NCI-H1930 (cell line): ENCODE data around the gene MRPS27.

Source experiments
- DNase-seq, 2 experiments: peaks; one replicate each; lab custom pipeline; 2025; lab: John Stamatoyannopoulos, UW

MRPS27 gene

DNA sequence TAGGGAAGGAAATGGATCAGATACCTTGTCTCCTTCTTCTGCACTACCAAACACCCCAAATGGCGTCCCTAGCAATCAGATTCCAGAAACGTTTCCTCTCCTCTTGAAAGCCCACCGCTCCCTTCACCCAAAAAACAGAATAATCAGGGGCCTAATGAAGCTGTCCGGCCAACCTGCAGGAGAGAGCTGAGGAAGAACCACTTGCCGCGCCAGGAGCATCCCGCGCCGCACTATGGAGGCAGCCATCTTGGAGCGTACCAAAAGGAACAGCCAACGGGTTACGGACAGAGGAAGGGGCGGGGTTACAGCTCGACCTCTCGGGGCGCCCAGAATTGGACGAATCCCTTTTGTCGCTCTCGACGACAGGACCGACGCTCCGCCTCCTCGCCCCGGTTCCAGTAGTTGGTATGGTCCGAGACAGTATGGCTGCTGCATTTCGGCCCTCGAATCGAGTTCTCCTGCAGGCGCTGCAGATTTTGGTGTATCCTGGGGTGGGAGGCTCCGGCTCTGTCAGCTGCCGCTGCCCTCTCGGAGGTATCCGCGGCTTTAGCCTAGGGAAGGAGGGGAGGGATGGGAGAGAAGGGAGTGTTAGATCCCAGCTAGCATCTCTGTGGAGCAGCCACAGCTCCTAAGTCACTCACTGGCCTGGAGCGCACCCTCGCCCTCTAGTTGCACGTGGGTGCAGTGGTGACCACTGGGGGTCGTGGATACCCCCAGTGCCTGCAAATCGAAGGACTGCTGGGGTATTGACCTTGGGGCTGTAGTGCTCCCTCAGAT is at the start of gene MRPS27, which contains the start of gene PTCD2:
Gene MRPS27 (minus strand): TSS at position 265 of the 777 bp plus-strand sequence. CDS start 19 bp downstream, at position 246.
Gene PTCD2 (plus strand): TSS at position 398 of the 777 bp plus-strand sequence. CDS start 10 bp downstream, at position 408.
- peak; percentile 89 to 93 for DNase-seq

DNA sequence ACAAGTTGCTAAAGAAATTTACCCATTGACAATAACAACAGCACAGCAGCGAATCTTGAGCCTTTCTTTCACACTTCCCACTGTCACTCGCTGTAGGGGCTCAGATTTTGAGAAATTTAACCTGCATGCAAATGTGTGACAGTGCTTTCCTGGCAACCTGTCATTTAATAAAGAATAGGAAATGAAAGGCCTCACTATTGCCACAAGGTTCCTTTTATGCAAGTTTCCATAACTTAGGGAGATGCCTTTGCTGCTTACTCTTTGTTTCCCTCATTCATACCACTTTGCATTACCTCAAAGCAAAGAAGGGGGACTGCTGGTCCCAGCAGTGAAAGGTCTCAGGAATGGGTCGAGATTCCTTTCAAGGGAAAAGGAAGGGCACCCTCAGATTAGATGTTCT is 49.7 kb upstream of the MRPS27 start:
- no peak for DNase-seq

DNA sequence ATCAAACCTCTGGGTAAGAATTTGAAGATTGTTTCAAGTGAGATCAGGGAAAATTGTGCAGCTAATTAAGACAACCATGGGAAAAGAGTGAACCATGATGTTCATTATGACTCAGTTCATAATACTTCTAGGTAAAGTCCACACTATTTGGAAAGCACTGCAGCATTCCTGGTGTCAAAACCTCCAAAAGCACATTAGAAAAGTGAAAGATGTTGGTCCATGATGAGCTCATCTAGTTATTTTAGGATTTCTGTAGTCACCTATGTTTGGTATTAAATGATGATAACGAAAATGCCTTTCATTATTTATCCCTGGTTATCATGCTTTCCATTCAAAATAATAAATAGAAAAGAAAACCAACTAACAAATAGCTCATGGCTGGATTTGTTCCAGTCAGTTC is 49.3 kb upstream of the MRPS27 start:
- no peak for DNase-seq

DNA sequence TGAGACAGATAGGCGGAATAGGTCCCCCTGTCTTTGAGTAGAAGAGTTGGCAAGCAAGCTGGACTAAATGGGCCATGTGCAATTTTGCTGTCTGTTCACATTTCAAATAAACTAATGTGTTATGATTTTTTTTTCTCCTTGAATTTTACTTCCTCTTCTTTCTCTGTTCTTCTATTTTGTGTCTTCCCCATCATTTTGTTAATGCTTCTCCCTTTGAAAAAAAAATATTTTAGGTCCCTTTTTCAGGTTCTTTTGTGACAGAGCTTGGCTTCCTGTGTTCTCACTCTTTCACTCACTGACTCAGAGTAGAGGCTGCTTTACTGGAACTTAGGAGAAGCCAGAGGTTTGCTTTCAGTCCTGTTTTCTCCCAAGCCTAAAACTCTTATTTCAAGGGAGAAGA is 48.2 kb upstream of the MRPS27 start:
- no peak for DNase-seq

DNA sequence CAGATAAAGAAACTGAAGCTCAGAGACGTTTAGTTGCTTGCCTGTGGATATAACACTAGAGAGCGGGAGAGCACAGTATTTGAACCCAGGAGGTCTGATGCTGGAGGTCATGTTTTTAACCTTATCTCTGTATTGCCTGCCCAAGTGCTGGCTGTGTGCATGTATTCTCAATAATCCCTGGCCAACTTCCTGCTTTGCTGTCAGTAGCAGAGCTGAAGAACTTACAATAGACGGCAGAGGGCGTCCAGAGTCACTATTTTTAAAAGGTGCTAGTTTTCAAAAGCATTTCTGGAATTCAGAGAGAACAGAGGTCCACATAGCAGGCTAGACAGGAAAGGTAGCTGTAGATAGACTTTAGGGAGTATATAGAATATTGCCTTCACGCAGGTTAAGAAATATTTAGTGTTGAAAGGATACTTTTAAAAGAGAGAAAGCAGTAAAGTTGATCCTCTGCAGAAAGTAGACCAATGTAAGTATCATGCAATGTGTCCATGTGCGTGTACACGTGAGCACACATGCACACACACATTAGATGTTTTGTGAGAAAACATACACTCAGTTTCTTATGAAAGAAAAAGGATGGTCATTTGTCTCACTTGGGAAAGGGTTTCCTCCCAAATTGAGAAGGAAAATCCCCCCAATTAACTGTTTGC is 46.4 kb upstream of the MRPS27 start:
- no peak for DNase-seq

DNA sequence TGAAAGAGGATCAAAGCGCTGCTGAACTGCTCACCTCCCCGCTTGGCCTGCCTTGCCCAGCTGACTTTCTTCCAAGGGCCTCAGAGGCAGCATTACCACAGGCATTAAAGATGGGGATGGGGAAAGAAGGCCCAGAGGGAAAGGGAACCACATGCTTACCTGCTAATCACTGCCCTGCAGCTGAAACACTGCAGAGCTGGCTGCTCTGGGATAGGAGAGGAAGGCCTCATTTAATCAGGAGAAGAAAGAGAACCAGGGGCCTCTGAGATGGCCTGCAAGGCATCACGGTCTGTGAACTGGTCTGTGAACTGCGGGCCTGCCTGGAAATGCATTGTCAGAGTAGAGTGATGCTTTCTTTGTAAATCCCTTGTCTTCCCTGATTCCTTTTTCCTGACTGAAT is 44.9 kb upstream of the MRPS27 start:
- DNase-seq = no peak

DNA sequence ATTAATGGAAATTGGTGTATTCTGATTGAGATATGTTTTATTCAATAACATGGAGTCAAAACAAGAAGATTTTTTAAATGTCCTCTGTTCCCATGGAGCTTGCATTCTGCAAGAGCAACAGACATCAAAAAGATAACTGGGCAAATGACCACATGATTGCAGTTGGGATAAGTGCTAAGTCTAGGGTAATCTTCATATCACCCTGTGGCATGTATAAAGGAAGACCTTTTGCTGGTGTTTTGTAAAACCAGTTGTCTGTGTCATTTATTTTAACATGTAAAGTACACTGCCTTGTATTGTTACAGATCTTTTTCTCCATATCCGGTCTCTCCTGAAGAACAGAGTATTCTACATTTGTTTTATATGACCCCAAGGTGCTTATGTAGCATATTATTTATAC is 44.1 kb upstream of the MRPS27 start:
- DNase-seq = no peak

DNA sequence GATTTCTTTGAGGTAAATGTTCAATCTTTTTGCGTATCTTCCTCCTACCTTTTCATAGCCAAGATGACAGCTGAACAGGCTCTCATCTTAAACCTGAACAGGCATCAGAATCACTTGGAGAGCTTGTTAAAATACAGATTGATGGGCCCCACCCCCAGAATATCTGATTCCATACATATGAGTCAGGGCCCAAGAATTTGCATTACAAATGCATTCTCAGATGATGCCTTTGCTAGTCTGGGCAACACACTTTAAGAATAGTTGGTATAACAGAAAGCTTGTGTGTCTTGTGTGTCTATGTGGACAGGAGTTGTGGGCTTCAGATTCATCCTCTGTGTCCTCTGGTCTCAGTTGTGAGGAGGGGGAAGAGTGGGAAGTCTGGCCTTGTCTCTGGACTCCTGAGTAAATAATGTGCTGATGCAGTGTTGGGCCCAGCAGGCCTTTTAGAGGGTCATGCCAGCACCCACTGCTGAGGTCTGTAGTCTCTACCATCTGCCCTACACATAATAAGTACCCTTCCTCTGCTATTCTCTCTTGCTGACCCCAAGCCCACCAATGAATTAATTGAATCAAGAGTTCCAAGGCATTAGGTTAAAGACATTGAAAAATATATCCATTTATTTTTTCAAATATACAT is 43.2 kb upstream of the MRPS27 start:
- no peak for DNase-seq

DNA sequence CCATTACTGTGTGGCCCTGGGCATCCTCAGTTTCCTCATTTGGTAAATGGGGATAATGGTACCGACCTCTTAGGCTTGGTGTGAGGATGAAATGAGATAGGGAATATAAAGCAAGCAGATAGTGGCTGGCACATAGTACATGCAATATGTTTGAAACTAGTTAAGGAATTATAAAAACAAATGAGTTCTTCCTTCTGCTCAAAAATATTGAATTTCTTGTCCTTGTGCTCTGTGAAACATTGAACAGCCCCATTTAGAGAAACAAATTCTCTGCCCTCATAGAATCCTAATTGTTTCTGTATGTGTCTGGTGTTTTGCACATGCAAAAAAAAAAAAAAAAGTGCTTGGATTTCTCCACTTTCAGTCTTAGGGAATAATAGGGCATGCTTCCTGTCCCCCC is 39.8 kb upstream of the MRPS27 start:
- DNase-seq = no peak

DNA sequence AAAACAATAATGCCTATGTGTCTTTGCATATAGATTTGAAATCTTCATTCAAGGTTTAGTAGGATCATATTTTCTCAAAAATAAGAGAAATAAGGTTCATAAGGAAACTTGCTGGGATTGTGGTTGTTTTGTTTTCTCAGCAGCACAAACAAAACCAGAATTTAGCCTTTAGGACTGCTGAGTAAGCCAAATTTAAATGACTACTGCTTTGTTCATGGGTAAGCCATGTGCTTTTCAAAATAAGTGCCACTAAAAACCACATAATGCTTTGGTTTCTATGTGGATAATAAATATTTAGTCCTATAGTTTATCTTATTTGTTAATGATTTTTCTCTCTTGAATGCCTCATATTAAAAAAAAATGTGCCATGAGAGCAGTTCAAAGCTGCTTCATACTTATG is 38.9 kb upstream of the MRPS27 start:
- DNase-seq = no peak

DNA sequence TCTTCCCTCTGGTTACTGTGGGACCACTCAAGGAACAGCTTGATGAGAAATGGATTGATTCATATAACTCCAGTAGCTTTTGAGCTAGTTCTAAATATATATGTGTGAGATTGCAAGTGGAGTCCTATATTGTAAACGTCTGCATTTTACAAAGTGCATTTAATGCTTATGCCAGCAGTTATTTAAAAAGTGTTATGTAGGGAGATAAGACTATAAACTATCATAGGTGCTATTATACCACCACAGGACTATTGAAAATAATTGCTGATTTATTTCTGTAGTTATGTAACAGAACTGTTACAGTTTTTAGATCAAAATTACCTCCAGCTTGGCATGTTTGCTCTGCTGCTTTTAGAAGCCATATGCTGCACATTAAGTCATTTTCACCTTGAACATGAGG is 36.3 kb upstream of the MRPS27 start:
- no peak for DNase-seq

DNA sequence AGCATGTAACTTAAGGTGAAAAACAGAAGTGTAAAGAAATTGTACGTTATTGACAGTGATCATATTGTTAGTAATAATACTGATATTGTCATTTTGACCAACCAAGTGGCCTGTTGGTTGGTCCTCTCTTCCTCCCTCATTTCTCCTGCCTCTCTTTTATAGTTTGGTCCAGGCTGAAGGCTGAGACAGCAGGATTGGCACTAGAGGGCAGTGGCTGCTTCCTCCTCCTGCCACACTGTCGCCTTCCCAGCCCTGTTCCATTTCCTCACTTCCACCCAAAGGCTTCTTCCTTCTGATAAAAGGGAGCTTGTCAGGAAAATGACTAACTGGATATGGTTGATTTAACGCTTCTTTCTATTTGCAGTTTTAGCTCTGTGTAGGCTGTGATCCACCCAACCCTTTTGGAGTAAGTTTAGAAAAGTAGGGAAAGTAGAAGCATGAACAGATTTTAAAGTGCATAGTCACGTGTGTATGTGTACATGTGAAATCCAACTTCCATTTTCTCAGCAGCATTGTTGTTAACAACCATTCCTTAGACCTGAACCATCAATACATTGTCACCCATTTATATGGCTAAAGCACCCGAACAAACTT is 35.8 kb upstream of the MRPS27 start:
- DNase-seq = peak in 1 of 2 experiments; percentile 2

DNA sequence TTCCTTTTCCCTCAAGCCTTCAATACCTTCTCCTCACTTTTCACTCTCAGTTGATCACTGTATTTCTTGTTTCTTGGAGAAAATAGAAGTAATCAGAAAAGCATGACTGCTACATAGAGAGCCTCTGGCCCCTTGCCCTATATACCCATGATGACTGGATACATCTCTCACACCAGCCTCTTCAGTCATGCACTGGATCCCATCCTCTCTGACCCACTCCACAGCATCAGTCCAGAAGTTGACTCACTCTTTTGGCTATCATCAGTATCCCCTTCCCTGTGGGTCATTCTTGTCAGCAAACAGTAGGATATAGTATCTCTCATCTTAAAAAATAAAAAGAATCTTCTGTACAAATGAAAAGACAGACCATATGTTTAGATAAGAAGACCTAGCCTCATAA is 33.0 kb upstream of the MRPS27 start:
- no peak for DNase-seq

DNA sequence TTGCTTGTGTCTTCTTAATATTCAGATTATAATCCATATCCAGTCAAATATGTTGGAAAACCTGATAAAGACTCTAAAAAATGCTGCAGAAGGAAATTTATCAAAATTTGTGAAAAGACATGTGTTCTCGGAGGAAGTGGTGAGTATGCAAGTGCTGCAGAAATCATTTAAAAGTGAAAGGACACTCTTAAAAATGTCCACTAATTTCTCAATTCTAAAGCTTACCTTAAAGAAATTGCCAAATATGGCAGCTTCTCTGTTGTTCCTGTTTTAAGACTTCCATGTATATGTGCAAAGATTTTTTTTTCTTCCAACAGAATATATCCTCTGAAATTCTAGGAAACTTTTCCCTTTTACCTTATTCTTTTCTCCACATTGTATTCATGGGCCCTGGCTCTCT is 32.6 kb upstream of the MRPS27 start:
- DNase-seq = no peak

DNA sequence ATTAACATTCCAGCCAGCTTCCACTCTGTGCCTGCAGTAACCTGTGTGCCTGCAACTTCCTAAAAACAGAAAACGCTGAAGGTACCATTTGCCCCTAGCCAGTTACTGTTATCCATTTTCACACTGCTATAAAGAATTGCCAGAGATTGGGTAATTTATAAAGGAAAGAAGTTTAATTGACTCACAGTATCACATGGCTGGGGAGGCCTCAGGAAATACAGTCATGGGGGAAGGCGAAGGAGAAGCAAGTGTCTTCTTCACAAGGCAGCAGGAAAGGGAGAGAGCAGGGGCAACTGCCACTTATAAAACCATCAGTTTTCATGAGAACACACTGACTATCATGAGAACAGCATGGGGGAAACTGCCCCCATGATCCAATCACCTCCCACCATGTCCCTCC is 31.3 kb upstream of the MRPS27 start:
- DNase-seq = no peak

DNA sequence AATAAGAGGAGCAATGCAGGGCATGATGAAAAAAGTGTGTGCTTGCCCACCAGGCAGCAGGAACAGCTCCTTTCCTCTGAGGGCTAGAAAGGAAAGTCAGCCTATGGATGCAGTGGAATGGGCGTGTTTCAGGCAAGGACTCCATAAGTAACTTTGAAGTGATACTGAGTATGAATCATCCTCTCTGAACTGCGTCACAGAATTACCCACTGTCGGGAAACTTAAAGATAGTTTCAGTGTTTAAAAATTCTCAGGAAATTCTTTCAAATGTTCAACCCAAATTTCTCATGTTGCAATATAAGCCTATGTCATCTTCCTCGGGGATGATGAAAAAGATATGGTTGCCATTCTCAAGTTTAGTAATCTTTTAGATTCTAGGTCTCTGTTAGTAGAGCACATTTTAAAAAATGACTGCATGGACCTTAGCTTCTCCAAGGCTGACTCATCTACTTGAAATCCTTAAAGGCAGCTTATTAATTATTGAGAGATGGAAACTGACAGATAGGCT is 27.8 kb upstream of the MRPS27 start:
- no peak for DNase-seq

DNA sequence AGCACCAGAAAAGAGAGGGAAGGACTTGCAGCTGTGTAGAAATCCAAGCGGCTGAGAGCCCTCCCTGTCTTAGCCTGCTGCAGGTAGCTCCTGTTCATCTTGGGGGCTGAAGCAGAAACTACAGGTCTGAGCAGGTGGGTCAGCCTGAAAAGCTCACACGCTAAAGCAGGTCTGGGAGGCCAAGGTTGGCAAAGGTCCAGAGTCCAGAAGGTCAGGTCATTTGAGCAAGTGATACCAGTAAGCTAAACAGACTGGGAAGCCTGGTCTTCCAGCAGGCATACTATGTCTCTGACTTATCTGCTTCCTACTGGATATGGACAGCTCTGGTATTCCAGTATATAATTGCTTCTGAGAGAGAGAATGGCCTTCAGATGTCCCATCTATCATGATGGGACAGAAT is 26.4 kb upstream of the MRPS27 start:
- no peak for DNase-seq

DNA sequence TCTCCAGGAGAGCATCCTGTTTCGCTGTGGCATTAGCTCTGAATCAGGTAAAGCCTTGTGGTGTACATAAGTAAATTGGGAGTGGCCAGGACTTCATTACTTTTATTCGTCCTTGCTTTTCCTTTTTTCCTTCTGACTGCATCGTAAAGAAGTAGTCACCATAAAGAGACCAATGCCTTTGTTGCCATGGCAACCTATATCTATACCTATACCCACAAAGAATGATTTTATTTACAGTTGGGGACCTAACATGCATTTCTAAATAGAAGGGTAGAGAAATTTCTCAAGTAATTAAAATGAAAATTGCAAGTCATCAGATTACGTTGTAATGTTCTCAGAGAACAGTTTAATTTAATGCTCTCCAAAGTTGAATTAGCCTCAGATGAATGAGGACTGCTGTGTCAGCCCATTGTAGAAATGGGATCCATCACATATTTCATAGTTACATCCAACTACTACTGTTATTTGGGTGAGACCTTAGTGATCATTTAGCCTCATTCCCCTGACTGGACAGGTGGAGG is 18.7 kb upstream of the MRPS27 start:
- no peak for DNase-seq

DNA sequence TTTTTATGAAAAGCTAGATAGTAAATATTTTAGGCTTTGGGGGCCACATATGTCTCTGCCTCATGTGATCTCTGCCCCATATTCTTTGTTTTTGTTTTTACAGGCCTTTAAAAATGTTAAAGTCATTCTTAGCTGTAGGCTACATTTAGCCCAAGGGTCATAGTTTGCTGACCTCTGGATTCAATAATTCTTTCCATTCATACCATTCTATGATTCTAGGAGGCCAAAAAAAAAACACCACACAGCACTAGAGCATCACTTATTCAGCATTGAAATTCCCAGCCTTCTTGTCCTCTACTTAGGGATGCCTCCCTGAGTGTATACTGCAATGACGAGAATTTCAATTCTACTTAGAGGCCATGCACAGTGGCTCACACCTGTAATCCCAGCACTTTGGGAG is 17.1 kb upstream of the MRPS27 start:
- DNase-seq = no peak

DNA sequence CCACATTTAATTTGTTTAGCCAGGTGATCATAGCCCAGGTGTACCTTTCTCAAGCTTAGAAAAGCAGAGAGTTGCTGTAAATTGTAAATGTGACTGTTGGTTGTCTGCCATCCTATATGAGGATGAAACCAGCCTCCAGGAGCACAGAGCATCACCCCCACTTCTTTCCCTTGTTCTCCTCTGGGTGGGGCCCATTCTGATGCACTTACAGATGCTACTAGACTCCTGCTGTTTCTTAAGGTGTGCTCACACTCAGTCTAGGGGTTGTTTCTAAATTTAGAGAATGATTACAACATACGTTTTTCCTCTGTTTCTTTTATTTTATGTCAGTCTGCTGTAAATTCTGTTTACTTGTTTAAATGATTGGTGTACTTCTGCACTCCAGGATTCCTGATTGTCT is 10.7 kb upstream of the MRPS27 start:
- no peak for DNase-seq

DNA sequence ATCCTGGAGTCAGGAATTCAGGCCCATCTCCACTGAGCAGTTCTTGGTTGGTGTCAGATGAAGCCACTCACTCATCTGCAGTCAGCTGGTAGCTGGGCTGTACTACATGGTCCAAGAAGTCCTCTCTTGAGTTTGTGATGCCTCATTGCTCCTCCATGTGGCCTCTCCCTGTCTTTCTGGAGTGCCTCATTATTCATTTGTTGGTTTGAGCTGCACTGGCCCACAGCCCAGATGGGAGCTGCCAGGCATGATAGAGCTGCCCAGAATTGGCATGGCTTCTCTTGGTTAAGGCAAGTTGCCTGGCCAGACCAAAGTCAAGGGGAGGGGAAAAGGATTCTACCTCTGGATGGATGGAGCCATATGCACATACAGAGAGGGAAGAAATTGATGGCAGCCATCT is 8.1 kb upstream of the MRPS27 start:
- no peak for DNase-seq

DNA sequence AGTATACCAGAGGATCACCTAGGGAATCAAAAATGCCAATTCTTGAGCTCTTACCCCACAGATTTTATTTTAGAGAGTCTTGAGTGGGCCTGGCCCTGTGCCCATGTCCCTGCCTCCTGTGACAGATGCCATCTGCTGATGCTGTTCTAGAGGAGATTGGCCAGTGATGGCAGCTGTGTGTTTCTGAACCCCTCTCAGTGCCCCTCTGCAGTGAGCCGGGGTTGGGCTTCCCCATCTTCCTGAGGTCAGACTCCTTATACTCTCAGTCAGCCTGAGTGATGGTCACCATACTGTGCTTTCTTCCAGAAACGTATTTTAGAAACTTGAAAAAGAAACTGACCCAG is 6.2 kb upstream of the MRPS27 start:
- no peak for DNase-seq
